Hematopoietic multipotent progenitor cell (in vitro differentiated cells): ENCODE measurements around the gene EPHB3. TPM values are rescaled to one million over a fixed set of nuclear protein-coding genes. Genes with fewer than 3 reads are reported as not detected.

Source experiments
- DNase-seq, 3 donors: peaks; one replicate each; pipeline ENCODE4 v3.0.0-alpha.2; 2011 to 2015; ENCODE audit warnings: low read depth in 2 of 3, low spot score in 2 of 3
- total RNA-seq: library from RNA; depleted of rRNA; stranded (reverse); fragments of >200 nt; gene quantifications from one replicate; pipeline ENCODE4 v1.2.3, GENCODE V29; 2012

EPHB3 gene
- total RNA-seq, 1 donor: 0.54 TPM

- DNase-seq: no peak
Observed at GRCh38 chr3:184596233-184596632, 34.6 kb downstream of the EPHB3 start.

- no peak for DNase-seq
Observed at GRCh38 chr3:184596886-184597575, 35.4 kb downstream of the EPHB3 start.

- DNase-seq: no peak
Observed at GRCh38 chr3:184597829-184598573, 36.4 kb downstream of the EPHB3 start.

GRCh38 chr3:184598574-184598927, 37.0 kb downstream of the EPHB3 start:
- DNase-seq: no peak

GRCh38 chr3:184599143-184599542, 37.6 kb downstream of the EPHB3 start:
- DNase-seq: no peak

- DNase-seq: no peak
Observed at GRCh38 chr3:184600685-184601377, 39.2 kb downstream of the EPHB3 start.

- DNase-seq: no peak
Observed at GRCh38 chr3:184601576-184602371, 40.2 kb downstream of the EPHB3 start.

- no peak for DNase-seq
Observed at GRCh38 chr3:184602372-184603150, 41.0 kb downstream of the EPHB3 start.

- no peak for DNase-seq
Observed at GRCh38 chr3:184603151-184604030, 41.8 kb downstream of the EPHB3 start.

- no peak for DNase-seq
Observed at GRCh38 chr3:184604039-184604601, 42.5 kb downstream of the EPHB3 start.

GRCh38 chr3:184604615-184605290, 43.2 kb downstream of the EPHB3 start:
- DNase-seq: no peak

- peak in 2 of 3 donors; percentile 38 to 47 for DNase-seq
Observed at GRCh38 chr3:184608209-184608608, 46.6 kb downstream of the EPHB3 start.

- DNase-seq: no peak
Observed at GRCh38 chr3:184609476-184610244, 48.1 kb downstream of the EPHB3 start.

GRCh38 chr3:184610245-184610871, 48.8 kb downstream of the EPHB3 start:
- DNase-seq: peak in 1 of 3 donors; percentile 29

GRCh38 chr3:184611607-184612281, 50.2 kb downstream of the EPHB3 start:
- no peak for DNase-seq

- no peak for DNase-seq
Observed at GRCh38 chr3:184615396-184615795, 53.8 kb downstream of the EPHB3 start.
